GM15510 (cell line): ENCODE measurements around the gene C19orf25.
A peak's percentile ranks its signal among the peaks of the same experiment; 100 is the strongest.

Experiments used
- POLR2A ChIP-seq: IDR thresholded peaks from 3 replicates; pipeline ENCODE4 v1.6.1; 2011; ENCODE audit warnings: borderline replicate concordance; ENCODE audit not compliant: insufficient read length; ENCODE audit errors: extremely low read depth

Gene C19orf25

DNA sequence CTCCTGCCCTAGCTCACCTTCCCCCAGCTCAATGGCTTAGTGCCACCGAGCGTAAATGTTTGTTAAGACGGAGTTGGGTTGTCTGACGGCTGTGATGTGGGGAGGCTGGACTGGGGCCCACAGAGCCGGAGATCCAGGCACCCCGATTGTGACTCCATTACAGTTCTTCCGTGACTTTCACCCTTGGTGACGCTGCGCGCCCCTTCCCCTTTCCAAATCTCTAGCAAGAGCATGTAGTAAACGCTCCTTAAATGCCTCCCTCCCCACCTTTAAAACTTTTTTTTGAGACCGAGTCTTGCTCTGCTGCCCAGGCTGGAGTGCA is 12.8 kb upstream of the C19orf25 start:
- TF ChIP-seq POLR2A: no peak

- no peak for TF ChIP-seq POLR2A
Measured at GRCh38 chr19:1491114-1491848, 12.3 kb upstream of the C19orf25 start, which contains the start of gene REEP6. TSS of gene REEP6 (plus strand) at chr19:1491181. CDS start at chr19:1491270, 89 bp downstream.

DNA sequence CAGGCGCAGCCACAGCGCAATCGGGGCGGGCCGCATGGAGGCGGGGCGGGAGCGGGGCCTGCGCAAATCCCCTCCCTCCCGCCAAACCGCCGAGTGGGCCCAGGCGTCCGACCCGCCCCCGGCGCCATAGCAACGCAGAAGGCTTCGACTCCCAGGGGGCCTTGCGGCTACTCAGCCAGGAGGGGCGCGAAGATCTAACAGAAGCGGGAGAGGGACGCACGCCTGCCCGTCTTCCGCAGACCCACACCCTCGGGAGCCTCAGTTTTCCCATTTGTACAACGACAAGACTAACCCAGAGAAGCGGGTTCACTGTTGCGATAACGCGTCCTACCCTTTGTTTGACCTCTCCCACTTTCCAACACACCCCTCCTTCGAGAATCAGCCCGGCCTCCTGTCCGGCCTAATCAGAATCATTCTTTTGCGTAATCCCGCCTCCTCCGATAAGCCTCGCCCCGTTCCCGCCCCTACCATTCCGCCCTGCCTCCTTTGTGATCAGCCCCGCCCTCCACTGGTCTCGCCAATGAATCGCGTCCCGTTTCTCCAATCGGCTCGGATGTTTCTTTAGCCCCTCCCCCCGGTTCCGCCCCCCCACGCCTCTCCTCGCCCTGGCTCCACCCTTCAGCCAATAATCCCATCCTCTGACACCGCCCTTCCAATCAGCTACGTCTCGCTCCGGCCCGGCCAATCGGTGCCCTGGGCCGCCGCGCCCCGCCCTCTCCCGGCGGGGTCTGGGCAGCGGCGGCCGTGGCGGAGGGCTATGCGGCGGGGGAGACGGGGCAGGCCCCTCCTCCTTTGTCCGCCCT is 11.5 kb upstream of the C19orf25 start, which contains the start of gene PCSK4:
Gene PCSK4, minus strand, starts transcription at position 40 of the 803 bp plus-strand sequence. Its CDS starts 4 bp downstream, at position 36.
- peak; percentile 0 for TF ChIP-seq POLR2A

GRCh38 chr19:1489463-1490310 is 10.7 kb upstream of the C19orf25 start:
- peak; percentile 35 for TF ChIP-seq POLR2A

DNA sequence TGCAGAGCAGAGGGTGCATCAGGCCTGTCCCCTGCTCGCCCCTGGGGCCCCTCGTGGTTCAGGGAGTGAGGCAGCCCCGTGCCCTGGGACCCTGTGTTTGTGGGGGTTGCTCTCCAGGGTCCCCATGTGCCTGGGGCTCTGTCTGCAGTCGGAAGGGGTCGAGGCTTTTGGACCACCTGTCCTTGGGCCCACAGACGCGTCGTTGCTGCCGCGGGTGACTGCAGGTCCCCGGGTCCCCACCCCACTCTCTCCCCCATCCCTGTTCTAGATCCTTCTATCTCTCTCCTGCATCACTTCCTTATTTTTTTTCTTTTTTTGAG is 9.2 kb upstream of the C19orf25 start:
- TF ChIP-seq POLR2A: no peak

- no peak for TF ChIP-seq POLR2A
Measured at GRCh38 chr19:1487576-1488281, 8.7 kb upstream of the C19orf25 start.

DNA sequence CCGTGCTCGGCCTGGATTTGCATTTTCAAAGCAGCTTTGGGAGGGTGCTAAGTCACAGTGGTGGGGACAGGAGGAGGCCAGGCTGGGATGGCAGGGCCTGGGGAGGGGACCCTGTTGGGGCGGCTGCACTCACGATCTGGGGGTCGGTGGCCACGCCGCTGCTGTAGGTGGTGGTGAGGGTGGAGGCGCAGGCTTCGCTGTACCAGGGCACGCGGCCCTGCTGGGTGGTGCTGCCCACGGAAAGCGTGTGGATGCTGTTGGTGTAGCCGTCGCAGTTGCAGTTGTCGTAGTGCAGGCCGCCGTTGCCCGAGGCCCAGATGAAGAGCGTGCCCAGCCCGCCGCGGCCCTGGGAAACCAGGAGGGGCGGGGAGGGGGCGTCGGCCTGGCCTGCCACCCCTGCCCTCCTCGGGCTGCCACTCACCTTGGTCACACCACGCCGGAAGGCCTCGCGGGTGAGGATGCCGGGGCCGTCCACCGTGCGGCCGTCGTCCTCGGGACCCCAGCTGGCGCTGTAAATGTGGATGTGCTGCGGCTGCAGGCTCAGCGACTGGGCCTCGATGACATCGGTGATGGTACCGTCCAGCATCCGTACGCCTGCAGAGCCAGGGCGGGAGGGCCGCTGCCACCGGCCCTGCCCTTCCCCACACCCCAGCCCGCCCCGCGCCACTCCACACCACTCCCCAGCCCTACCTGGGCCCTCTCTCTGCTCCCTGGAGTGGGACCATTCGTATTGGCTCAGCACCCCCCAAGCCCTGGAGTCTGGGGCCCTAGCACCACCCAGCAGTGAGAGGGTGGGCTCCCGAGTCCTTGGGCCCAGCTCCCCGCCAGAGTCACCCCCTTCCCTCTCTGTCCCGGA is 7.9 kb upstream of the C19orf25 start:
- no peak for TF ChIP-seq POLR2A

DNA sequence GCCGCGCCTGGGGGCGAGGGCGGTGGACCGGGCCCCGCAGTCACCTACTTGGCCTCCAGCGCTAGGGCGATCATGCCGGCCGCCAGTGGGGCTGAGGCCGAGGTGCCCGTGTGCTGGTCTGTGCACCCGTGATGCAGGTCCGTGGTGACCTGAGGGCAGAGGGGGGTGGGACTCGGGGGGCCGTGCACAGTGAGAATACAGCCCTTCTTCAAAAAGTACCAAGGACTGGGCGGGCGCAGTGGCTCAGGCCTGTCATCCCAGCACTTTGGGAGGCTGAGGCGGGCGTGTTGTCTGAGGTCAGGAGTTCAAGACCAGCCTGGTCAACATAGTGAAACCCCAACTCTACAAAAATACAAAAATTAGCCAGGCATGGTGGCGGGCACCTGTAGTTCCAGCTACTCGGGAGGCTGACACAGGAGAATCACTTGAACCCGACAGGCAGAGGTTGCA is 5.0 kb upstream of the C19orf25 start:
- TF ChIP-seq POLR2A: no peak

DNA sequence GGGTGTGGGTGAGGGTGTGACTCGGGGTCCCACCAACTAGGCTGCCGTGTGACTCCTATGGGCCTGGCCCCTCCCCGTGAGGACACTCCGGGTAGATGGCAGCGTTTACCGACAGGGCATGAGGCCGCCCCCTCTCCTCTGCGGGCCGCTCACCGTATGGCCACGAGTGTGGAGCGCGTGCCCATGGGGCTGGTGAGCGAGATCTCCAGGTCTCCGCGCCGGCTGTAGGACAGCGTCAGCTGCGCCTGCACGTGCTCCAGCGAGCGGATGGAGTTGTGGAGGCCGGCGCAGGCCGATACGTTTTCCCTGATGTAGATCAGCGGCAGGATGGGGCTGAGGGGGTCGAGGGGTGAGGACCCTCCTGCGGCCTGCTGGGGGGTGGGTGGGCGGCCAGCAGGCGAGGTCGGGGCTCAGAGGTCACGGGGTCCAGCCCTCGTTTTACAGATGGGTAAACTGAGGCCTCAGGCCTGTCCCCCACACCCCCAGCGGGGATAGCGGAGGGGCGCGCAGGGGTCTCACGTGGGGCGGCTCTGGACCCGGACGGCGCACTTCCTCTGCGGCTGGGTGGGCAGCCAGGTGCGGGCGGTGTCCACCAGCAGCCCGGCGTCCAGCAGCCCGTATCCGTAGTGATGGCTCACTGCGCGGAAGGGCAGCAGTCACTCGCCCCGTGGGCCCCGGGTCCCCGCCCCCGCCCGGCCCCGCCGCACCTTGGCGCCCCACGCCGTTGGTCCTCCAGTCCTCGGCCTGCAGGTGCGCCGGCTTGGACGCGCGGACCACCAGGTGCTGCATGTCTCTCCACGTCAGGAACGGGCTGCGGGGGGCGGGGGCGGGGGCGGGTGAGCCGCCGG is 4.3 kb upstream of the C19orf25 start:
- TF ChIP-seq POLR2A: no peak

DNA sequence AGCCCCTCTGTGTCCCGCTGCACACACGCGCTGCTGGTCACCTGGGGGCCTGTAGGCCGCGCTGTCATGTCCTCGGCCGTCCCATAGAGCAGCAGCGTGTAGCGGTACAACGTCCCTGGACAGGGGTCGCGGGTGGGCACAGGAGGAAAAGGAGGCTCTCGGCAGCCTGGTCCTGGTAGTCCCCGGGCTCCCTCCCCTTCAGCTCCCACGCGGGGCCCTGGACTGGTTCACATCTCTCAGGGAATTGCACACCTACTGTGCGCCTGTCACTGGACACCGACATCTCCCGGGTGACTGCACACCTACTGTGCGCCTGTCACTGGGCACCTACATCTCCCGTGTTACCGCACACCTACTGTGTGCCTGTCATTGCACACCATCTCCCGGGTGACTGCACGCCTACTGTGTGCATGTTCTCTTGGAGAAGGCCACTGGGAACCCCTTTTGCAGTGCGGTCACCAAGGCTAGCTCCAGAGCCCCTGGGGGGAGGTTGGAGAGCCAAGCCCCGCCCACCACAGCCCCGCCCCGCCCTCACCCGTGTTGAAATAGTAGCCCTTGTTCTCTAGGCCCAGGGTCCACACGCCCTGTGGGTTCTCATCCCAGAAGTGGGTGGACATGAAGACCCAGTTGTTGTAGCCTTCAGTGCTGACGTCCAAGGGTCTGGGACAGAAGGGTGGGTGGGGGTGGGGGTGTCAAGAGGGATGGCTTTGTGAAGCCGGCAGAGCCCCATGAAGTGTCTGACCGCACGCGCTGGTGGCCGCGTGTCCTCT is 3.5 kb upstream of the C19orf25 start:
- TF ChIP-seq POLR2A: no peak

DNA sequence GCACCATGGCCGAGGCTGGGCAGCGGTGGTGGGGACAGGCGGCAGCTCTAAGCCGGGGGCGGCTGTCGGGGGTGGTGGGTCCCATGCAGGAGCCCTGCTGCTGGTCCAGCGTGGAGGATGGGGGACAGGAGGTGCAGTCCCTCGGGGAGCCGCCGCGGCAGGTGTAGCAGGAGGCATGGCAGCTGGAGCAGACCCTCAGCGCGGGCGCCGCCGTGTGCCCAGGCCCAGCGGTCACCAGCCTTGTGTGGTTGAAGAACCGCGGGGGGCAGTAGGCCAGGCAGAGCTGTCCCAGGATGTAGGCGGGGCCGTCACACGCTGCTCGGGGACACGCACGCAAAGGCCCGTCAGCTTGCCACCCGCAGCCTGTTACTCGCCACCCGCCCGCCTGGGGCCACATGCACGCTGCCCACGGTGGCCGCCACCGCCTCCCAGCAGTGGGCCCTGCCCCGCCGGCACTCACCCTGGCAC is 2.9 kb upstream of the C19orf25 start:
- TF ChIP-seq POLR2A: no peak
